Type B pancreatic cell (in vitro differentiated cells): Measurements from ENCODE around the gene ITSN1. TPM values are rescaled to one million over a fixed set of nuclear protein-coding genes. Genes with fewer than 3 reads are reported as not detected.

Experiments used
- DNase-seq: peaks from one replicate; pipeline ENCODE4 v3.0.0; 2021; ENCODE audit warnings: mixed read lengths; ENCODE audit not compliant: unreplicated experiment; ENCODE audit errors: extremely low spot score
- H3K27ac Mint-ChIP-seq: 2 replicates; pipeline ENCODE4 v1.8.0; 2021; ENCODE audit warnings: mild to moderate bottlenecking, mixed read lengths
- H3K27me3 Mint-ChIP-seq: 2 replicates; pipeline ENCODE4 v1.8.0; 2021; ENCODE audit warnings: mixed read lengths
- H3K36me3 Mint-ChIP-seq: 2 replicates; pipeline ENCODE4 v1.8.0; 2021; ENCODE audit warnings: mixed read lengths
- H3K4me1 Mint-ChIP-seq: one replicate; pipeline ENCODE4 v1.8.0; 2021; ENCODE audit warnings: mixed read lengths; ENCODE audit not compliant: unreplicated experiment
- H3K4me3 Mint-ChIP-seq: 2 replicates; pipeline ENCODE4 v1.8.0; 2021; ENCODE audit warnings: mild to moderate bottlenecking, mixed read lengths
- H3K9me3 Mint-ChIP-seq: 2 replicates; pipeline ENCODE4 v1.8.0; 2021; ENCODE audit warnings: mixed read lengths
- CTCF ChIP-seq: fragments of 200-600 bp; sonication (generic); conservative IDR thresholded peaks from 2 replicates; pipeline ENCODE4 v1.5.0; 2021; ENCODE audit warnings: antibody characterized with exemption, mild to moderate bottlenecking
- total RNA-seq: library from RNA; stranded (reverse); gene quantifications from 2 replicates; pipeline ENCODE4 v1.2.1, GENCODE V29; 2021; ENCODE audit warnings: low replicate concordance

ITSN1 gene
- total RNA-seq, 1 donor from 2014 or later: 89.1 TPM

- no peak for DNase-seq
- Mint-ChIP-seq H3K36me3 (peaks cover 45% of the 10 kb centered on the region), H3K4me3 (no peak overlapping the region), H3K27me3 (no peaks in the 10 kb centered on the region), H3K4me1 (peaks cover 23% of the 10 kb centered on the region), H3K9me3 (no peaks in the 10 kb centered on the region), H3K27ac (peak overlapping the region; percentile 74)
- no peak for TF ChIP-seq CTCF
These were observed 121.2 kb downstream of the ITSN1 start for GRCh38 chr21:33763582-33763899.

GRCh38 chr21:33767236-33767635, 124.9 kb downstream of the ITSN1 start:
- Mint-ChIP-seq H3K27ac (no peak overlapping the region), H3K27me3 (no peaks in the 10 kb centered on the region), H3K36me3 (peaks cover 54% of the 10 kb centered on the region), H3K4me3 (no peak overlapping the region), H3K9me3 (no peaks in the 10 kb centered on the region), H3K4me1 (peaks cover 6% of the 10 kb centered on the region)
- no peak for TF ChIP-seq CTCF
- DNase-seq: no peak

GRCh38 chr21:33767960-33768359, 125.7 kb downstream of the ITSN1 start:
- H3K27me3 Mint-ChIP-seq: no peaks in the 10 kb centered on the region
- H3K9me3 Mint-ChIP-seq: no peaks in the 10 kb centered on the region
- H3K36me3 Mint-ChIP-seq: peaks cover 56% of the 10 kb centered on the region
- no peak for DNase-seq
- H3K27ac Mint-ChIP-seq: no peak overlapping the region
- no peak for TF ChIP-seq CTCF
- H3K4me1 Mint-ChIP-seq: peaks cover 5% of the 10 kb centered on the region
- no peak overlapping the region for H3K4me3 Mint-ChIP-seq

- H3K27me3 Mint-ChIP-seq: no peaks in the 10 kb centered on the region
- peak overlapping the region; percentile 7 for H3K27ac Mint-ChIP-seq
- DNase-seq: no peak
- no peaks in the 10 kb centered on the region for H3K9me3 Mint-ChIP-seq
- H3K4me3 Mint-ChIP-seq: no peak overlapping the region
- TF ChIP-seq CTCF: no peak
- H3K36me3 Mint-ChIP-seq: peaks cover 49% of the 10 kb centered on the region
- H3K4me1 Mint-ChIP-seq: no peaks in the 10 kb centered on the region
These were observed 126.8 kb downstream of the ITSN1 start for GRCh38 chr21:33769057-33769456.

- no peak for DNase-seq
- H3K27ac Mint-ChIP-seq: no peak overlapping the region
- H3K36me3 Mint-ChIP-seq: peaks cover 52% of the 10 kb centered on the region
- H3K4me3 Mint-ChIP-seq: no peak overlapping the region
- H3K9me3 Mint-ChIP-seq: no peaks in the 10 kb centered on the region
- no peaks in the 10 kb centered on the region for H3K27me3 Mint-ChIP-seq
- no peaks in the 10 kb centered on the region for H3K4me1 Mint-ChIP-seq
- TF ChIP-seq CTCF: no peak
These were observed 128.2 kb downstream of the ITSN1 start for GRCh38 chr21:33770542-33770941.

GRCh38 chr21:33771976-33772375, 129.7 kb downstream of the ITSN1 start:
- peaks cover 53% of the 10 kb centered on the region for H3K36me3 Mint-ChIP-seq
- peak overlapping the region; percentile 7 for H3K27ac Mint-ChIP-seq
- H3K27me3 Mint-ChIP-seq: no peaks in the 10 kb centered on the region
- no peak for TF ChIP-seq CTCF
- no peak for DNase-seq
- H3K9me3 Mint-ChIP-seq: no peaks in the 10 kb centered on the region
- no peak overlapping the region for H3K4me3 Mint-ChIP-seq
- H3K4me1 Mint-ChIP-seq: no peaks in the 10 kb centered on the region
